ENCODE data around the gene ACTG1.
"Not testable (repeated sequence)": the region's sequence is repeated elsewhere in the genome, so short reads cannot be mapped to it uniquely, and the experiment has no call there.

Gene ACTG1

DNA sequence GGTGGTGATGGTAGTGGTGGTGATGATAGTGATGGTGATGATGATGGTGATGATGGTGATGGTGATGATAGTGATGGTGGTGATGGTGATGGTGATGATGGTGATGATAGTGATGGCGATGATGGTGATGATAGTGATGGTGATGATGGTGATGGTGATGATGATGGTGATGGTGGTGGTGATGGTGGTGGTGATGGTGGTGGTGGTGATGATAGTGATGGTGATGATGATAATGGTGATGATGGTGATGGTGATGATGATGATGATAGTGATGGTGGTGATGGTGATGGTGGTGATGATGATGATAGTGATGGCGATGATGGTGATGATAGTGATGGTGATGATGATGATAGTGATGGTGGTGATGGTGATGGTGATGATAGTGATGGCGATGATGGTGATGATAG lies 19.4 kb upstream of the ACTG1 start:
- not testable (repeated sequence) for DNase-seq

GRCh38 chr17:81531013-81531412 lies 18.4 kb upstream of the ACTG1 start:
- not testable (repeated sequence) for DNase-seq

GRCh38 chr17:81529437-81529803 lies 16.8 kb upstream of the ACTG1 start:
- DNase-seq, result no peak

DNA sequence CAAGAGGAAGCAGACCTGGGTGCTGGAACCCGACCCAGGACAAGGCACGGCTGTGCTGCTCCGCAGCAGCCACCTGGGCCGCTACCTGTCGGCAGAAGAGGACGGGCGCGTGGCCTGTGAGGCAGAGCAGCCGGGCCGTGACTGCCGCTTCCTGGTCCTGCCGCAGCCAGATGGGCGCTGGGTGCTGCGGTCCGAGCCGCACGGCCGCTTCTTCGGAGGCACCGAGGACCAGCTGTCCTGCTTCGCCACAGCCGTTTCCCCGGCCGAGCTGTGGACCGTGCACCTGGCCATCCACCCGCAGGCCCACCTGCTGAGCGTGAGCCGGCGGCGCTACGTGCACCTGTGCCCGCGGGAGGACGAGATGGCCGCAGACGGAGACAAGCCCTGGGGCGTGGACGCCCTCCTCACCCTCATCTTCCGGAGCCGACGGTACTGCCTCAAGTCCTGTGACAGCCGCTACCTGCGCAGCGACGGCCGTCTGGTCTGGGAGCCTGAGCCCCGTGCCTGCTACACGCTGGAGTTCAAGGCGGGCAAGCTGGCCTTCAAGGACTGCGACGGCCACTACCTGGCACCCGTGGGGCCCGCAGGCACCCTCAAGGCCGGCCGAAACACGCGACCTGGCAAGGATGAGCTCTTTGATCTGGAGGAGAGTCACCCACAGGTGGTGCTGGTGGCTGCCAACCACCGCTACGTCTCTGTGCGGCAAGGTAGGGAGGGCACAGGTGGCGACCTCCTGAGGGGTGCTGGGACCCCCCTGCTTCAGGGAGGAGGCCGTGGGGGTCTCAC lies 16.2 kb upstream of the ACTG1 start:
- DNase-seq, result no peak

DNA sequence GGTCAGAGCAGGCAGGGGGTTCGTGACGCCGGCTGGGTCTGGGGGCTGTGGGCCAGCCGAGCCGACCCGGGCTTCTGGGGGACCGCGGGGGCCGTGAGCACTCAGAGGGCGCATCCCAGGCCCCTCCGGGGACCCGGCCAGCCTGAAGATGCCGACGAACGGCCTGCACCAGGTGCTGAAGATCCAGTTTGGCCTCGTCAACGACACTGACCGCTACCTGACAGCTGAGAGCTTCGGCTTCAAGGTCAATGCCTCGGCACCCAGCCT lies 15.7 kb upstream of the ACTG1 start:
- no peak for DNase-seq

DNA sequence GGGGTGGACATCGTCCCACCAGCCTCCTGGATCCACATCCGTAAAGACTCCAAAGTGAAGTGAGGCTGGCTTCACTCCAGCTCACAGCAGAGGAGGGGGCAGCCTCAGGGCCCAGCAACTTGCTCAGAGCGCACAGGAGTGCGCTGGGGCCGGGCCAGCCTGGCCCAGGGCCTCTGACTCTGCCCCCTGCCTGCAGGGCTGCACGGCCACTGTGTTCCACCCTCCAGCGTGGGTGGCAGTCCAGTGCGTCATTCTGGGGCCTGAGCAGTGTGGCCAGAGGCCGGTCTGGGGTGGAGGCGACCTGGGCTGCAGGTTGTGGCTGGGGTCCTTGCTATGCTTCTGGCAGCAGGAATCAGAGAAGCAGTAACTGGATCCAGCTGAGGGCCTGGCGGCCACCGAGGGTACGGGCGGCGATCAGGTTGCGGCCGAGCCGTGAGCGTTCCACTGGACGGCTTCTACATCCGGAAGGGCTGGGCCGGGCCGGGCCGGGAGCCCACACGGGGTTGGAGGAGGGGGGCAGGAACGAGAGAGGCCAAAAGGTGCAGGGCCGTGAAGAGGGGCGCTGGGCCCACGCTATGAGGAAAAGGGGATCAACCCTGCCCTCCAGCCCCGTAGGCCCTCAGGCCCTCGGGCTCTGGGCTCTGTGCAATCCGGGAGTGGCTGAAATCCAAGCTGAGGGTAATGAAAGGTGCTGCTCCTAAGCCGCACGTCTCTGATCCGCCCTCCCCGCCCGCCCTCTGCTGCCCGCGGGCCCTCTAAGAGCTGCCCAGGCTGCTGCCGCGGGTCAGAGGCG lies 15.2 kb upstream of the ACTG1 start, which contains the start of gene FSCN2:
Gene FSCN2, plus strand, starts transcription at position 787 of the 793 bp plus-strand sequence. CDS start 155 bp downstream, outside the sequence.
- no peak for DNase-seq

- no peak for DNase-seq
These were observed 14.3 kb upstream of the ACTG1 start for GRCh38 chr17:81526662-81527571.

GRCh38 chr17:81524865-81525159 lies 12.2 kb upstream of the ACTG1 start:
- DNase-seq, result no peak

DNA sequence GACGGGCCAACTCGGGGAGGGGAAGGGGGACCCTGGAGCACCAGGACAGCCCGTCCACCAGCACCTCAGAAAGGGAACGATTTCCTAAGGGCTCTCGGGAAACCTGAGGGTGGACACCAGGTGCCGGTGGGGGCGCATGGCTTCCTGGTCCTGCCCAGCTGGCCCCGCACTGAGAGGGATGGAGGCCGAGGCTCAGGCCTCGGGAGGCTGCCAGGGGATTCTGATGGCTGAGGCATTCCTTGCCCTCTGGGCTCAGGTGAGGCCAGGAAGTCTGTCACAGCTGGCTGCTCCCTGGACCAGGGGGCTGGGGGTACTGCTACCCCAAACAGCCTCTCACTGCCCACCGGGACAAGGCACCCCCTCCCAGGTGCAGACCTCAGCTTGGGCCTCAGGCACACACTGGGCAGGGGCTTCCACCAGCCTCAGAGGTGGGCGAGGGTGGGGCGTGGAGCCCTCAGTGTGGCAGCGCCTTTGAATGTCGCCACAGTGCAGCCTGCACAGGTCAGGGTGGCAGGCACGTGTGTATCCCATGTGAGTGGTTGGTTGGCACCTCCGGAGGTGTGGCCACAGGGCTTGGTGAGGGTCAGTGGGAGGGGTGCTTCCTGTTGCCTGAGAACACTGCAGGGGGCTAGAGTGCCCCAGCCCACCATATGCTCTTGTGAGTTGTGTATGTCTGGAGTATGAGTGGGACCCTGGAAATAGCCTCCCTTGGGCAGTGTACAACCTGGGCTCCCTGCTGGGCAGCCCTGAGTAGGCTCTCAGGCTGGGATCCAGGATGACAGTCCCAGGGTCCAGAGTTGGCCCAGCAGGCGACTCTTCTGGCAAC lies 11.7 kb upstream of the ACTG1 start:
- no peak for DNase-seq

DNA sequence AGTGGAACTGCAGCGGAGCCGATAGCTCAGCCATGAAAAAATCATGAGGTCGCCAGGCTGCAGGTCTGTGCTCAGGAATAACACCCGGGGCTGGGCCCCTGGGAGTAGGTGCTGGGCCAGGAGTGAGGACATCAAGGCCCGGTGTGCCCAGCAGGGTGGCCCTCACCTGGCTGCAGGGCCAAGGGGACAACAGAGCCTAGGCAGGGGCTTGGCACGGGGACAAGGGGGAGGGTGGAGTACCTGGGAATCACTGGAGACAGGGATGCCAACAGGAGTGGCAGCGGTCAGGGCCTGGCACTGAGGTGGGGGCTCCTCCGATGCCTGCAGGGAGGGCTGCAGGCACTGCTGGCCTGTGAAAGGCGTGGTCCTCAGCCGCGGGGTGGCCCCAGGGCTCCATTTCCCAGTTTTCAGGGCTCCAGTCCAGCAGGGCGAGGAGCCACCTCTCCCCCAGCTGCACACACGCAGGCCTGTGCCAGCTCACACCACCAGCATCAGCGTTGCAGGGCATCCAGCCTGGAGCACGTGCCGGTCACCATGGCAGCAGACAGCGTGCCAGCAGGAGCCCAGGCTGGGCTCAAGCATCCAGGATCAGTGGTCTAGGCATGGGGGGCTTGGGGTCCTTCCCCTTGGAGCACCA lies 10.9 kb upstream of the ACTG1 start:
- DNase-seq, result no peak

GRCh38 chr17:81522491-81523401 lies 10.1 kb upstream of the ACTG1 start:
- peak; percentile 52 for DNase-seq

DNA sequence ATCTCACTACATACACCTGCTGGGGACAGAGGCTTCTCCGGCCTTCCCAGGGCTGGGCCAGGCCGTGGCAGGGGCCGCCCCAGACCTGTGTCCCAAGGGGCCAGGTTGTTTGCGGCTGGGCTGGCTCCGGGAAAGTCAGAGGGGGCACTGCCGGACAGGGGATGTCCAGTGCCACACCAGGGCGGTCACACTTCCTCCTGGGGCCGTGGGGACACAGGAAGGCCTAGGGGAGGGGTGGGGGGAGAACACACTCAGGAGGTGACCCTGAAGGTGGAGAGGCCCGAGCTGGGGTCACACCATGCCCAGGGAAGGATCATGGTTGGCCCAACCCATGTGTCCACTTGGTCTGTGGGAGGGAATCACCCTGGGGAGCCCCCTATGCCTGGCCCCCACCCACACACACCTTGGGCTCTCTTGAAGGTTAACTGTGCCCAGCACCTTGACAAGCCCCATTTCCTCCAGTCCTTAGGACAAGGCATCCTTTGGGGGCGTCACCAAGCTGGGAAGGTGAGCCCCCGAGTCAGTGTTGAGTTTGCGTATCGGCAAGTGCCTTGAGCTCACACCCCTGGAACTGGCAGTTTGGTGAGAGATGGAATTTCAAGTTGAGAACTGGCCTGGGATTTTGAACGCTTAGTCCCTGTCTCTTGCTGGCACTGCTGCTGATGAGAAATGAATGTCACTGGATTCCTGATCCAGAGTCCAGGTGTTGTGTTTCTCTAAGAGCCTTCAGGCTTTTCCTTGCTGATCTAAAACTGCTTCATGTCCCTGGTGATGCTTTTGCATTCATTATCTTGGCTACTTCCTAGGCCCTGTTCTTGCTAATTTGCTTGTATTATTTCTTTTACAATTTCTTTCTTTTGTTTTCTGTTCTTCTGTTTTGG lies 7.7 kb upstream of the ACTG1 start:
- DNase-seq, result no peak

- DNase-seq, result no peak
These were observed 6.9 kb upstream of the ACTG1 start for GRCh38 chr17:81519284-81520020.

- DNase-seq, result no peak
These were observed 6.2 kb upstream of the ACTG1 start for GRCh38 chr17:81518785-81519283.

GRCh38 chr17:81518113-81518784 lies 5.7 kb upstream of the ACTG1 start:
- no peak for DNase-seq

GRCh38 chr17:81517339-81518112 lies 4.9 kb upstream of the ACTG1 start:
- DNase-seq, result peak; percentile 43

DNA sequence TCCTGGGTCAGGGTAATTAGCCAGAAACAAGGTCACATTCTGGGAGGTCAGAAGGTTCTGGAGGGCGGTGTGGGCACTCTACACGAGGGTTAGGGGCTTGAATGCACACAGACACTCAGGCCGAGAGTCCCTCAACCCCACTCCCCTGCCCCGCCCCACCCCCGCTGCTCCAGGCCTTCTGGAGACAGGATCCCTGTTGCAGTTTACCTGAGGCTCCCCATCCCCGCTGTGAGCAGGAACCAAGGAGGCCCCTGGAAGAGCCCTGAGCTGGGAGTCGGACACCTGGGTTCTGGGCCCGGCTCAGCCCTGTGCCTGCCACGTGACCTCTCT lies 4.4 kb upstream of the ACTG1 start:
- DNase-seq, result no peak

- DNase-seq, result no peak
These were observed 3.8 kb upstream of the ACTG1 start for GRCh38 chr17:81516439-81516838.
